Vagina (tissue), 2 donors: Measurements from ENCODE around the gene CCDC82. TPM values are rescaled to one million over a fixed set of nuclear protein-coding genes. Genes with fewer than 3 reads are reported as not detected.
A peak's percentile ranks its signal among the peaks of the same experiment; 100 is the strongest.

Experiments used
- DNase-seq, 2 donors: peaks; one replicate each; pipeline ENCODE4 v3.0.0-alpha.2; 2017; ENCODE audit errors: extremely low spot score in 2 of 2
- H3K27ac ChIP-seq: fragments of 200-600 bp; sonication (generic); one replicate; pipeline ENCODE4 v1.5.1; 2019
- H3K27me3 ChIP-seq: fragments of 200-600 bp; sonication (generic); one replicate; pipeline ENCODE4 v1.5.1; 2019
- H3K36me3 ChIP-seq, 2 donors: fragments of 200-600 bp; sonication (generic); one replicate each; pipeline ENCODE4 v1.5.1; 2017 to 2019
- H3K4me1 ChIP-seq: fragments of 200-600 bp; sonication (generic); one replicate; pipeline ENCODE4 v1.5.1; 2019
- H3K4me3 ChIP-seq, 2 donors: fragments of 200-600 bp; sonication (generic); 1 replicate in 1 of 2; 2 replicates in 1 of 2; pipeline ENCODE4 v1.5.1; 2016 to 2019
- H3K9me3 ChIP-seq: fragments of 200-600 bp; sonication (generic); one replicate; pipeline ENCODE4 v1.5.1; 2019
- CTCF ChIP-seq, 3 experiments: fragments of 450-650 bp in 2 of 3; fragments of 200-600 bp in 1 of 3; sonication (generic) in 1 of 3; IDR thresholded peaks; one replicate each; pipeline ENCODE4 v1.5.1; 2017 to 2019; ENCODE audit warnings: antibody characterized with exemption in 3 of 3, mild to moderate bottlenecking in 2 of 3, moderate library complexity in 2 of 3
- POLR2A ChIP-seq, 2 donors: fragments of 450-650 bp; IDR thresholded peaks; one replicate each; pipeline ENCODE4 v1.6.1; 2017; ENCODE audit warnings: antibody characterized with exemption in 2 of 2, mild to moderate bottlenecking in 2 of 2, moderate library complexity in 2 of 2
- POLR2AphosphoS5 ChIP-seq, 2 donors: sonication (generic); formaldehyde crosslinking; IDR thresholded peaks; one replicate each; pipeline ENCODE4 v1.9.0; 2017; ENCODE audit warnings: antibody characterized with exemption in 2 of 2, mild to moderate bottlenecking in 2 of 2, low read depth in 1 of 2; ENCODE audit not compliant: insufficient read depth in 1 of 2
- intact Hi-C: fragments of 100-400 bp; cut with DNase I; formaldehyde crosslinking; loops from one replicate; pipeline ENCODE4 v1.15.1; 2023
- total RNA-seq: library from RNA; depleted of rRNA; stranded (reverse); fragments of >200 nt; gene quantifications from one replicate; pipeline ENCODE4 v1.2.3, GENCODE V29; 2016

The CCDC82 gene
- total RNA-seq, 1 donor from 2014 or later = 29.5 TPM

- TF ChIP-seq POLR2AphosphoS5 (IDR thresholded peaks at IDR 0.05; ENCODE audit: insufficient read depth in 1 of 2, low read depth in 1 of 2) (no peak), CTCF (IDR thresholded peaks at IDR 0.05) (no peak), POLR2A (IDR thresholded peaks at IDR 0.05) (no peak)
- DNase-seq = no peak
- H3K27ac ChIP-seq = no peak overlapping the region
- no peaks in the 10 kb centered on the region for H3K9me3 ChIP-seq
- intact Hi-C loops = no loop called here
- peaks cover 89% of the 10 kb centered on the region for H3K4me1 ChIP-seq
- H3K36me3 ChIP-seq = no peaks in the 10 kb centered on the region
- H3K27me3 ChIP-seq = no peaks in the 10 kb centered on the region
- H3K4me3 ChIP-seq = no peak overlapping the region
Observed at GRCh38 chr11:96335388-96335787, 54.3 kb downstream of the CCDC82 start.

- no peak overlapping the region for H3K4me3 ChIP-seq
- H3K27ac ChIP-seq = no peak overlapping the region
- no peak for DNase-seq
- no peak for TF ChIP-seq POLR2AphosphoS5 (IDR thresholded peaks at IDR 0.05; ENCODE audit: insufficient read depth in 1 of 2, low read depth in 1 of 2)
- TF ChIP-seq POLR2A (IDR thresholded peaks at IDR 0.05) = no peak
- TF ChIP-seq CTCF (IDR thresholded peaks at IDR 0.05) = no peak
- intact Hi-C loops = no loop called here
- H3K36me3 ChIP-seq = no peaks in the 10 kb centered on the region
- H3K9me3 ChIP-seq = no peaks in the 10 kb centered on the region
- H3K4me1 ChIP-seq = peaks cover 89% of the 10 kb centered on the region
- H3K27me3 ChIP-seq = no peaks in the 10 kb centered on the region
Observed at GRCh38 chr11:96334219-96334618, 55.5 kb downstream of the CCDC82 start.

- DNase-seq = no peak
- TF ChIP-seq POLR2AphosphoS5 (IDR thresholded peaks at IDR 0.05; ENCODE audit: insufficient read depth in 1 of 2, low read depth in 1 of 2) (no peak), POLR2A (IDR thresholded peaks at IDR 0.05) (no peak), CTCF (IDR thresholded peaks at IDR 0.05) (no peak)
- Histone ChIP-seq H3K4me3 (no peak overlapping the region), H3K36me3 (no peaks in the 10 kb centered on the region), H3K27me3 (no peaks in the 10 kb centered on the region), H3K27ac (no peak overlapping the region), H3K9me3 (no peaks in the 10 kb centered on the region), H3K4me1 (peaks cover 89% of the 10 kb centered on the region)
- intact Hi-C loops = no loop called here
Observed at GRCh38 chr11:96333191-96333719, 56.5 kb downstream of the CCDC82 start.

- Histone ChIP-seq H3K27ac (peak overlapping the region; percentile 20), H3K36me3 (no peaks in the 10 kb centered on the region)
- intact Hi-C loops = no loop called here
Observed at GRCh38 chr11:96332126-96332771, 57.5 kb downstream of the CCDC82 start.

More at GRCh38 chr11:96332126-96332771, 57.5 kb downstream of the CCDC82 start:
- H3K4me3 ChIP-seq = no peak overlapping the region
- H3K4me1 ChIP-seq = peaks cover 86% of the 10 kb centered on the region
- no peak for DNase-seq
- TF ChIP-seq POLR2AphosphoS5 (IDR thresholded peaks at IDR 0.05; ENCODE audit: insufficient read depth in 1 of 2, low read depth in 1 of 2) (no peak), POLR2A (IDR thresholded peaks at IDR 0.05) (no peak), CTCF (IDR thresholded peaks at IDR 0.05) (no peak)
- no peaks in the 10 kb centered on the region for H3K9me3 ChIP-seq
- no peaks in the 10 kb centered on the region for H3K27me3 ChIP-seq
